ENCODE measurements around the gene MEGF8.

MEGF8 gene

GRCh38 chr19:42386974-42387707 is 61.7 kb downstream of the MEGF8 start:
- DNase-seq (ENCODE audit: low spot score): peak; percentile 94

- DNase-seq (ENCODE audit: low spot score): no peak
These were observed 63.5 kb downstream of the MEGF8 start for GRCh38 chr19:42388851-42389489.

- no peak for DNase-seq (ENCODE audit: low spot score)
These were observed 64.5 kb downstream of the MEGF8 start, which contains the start of gene CNFN for GRCh38 chr19:42389899-42390298. CNFN (minus strand) TSS chr19:42390297; CDS start chr19:42389037, 1,260 bp downstream.

- no peak for DNase-seq (ENCODE audit: low spot score)
These were observed 66.7 kb downstream of the MEGF8 start for GRCh38 chr19:42392165-42392564.

GRCh38 chr19:42394751-42395150 is 69.3 kb downstream of the MEGF8 start:
- DNase-seq (ENCODE audit: low spot score): no peak

- DNase-seq (ENCODE audit: low spot score): peak; percentile 99
These were observed 71.2 kb downstream of the MEGF8 start for GRCh38 chr19:42396381-42397262.

- DNase-seq (ENCODE audit: low spot score): no peak
These were observed 72.1 kb downstream of the MEGF8 start for GRCh38 chr19:42397263-42398166.

GRCh38 chr19:42400404-42400803 is 75.0 kb downstream of the MEGF8 start:
- no peak for DNase-seq (ENCODE audit: low spot score)

GRCh38 chr19:42401365-42402303 is 76.2 kb downstream of the MEGF8 start:
- peak; percentile 82 for DNase-seq (ENCODE audit: low spot score)

GRCh38 chr19:42402376-42403116 is 77.1 kb downstream of the MEGF8 start:
- DNase-seq (ENCODE audit: low spot score): no peak

GRCh38 chr19:42403586-42403985 is 78.2 kb downstream of the MEGF8 start:
- no peak for DNase-seq (ENCODE audit: low spot score)

GRCh38 chr19:42406111-42406510 is 80.7 kb downstream of the MEGF8 start:
- no peak for DNase-seq (ENCODE audit: low spot score)

GRCh38 chr19:42407085-42407815 is 81.8 kb downstream of the MEGF8 start:
- DNase-seq (ENCODE audit: low spot score): no peak

GRCh38 chr19:42407816-42408175 is 82.4 kb downstream of the MEGF8 start:
- DNase-seq (ENCODE audit: low spot score): no peak

- no peak for DNase-seq (ENCODE audit: low spot score)
These were observed 84.0 kb downstream of the MEGF8 start for GRCh38 chr19:42409477-42409876.

- DNase-seq (ENCODE audit: low spot score): no peak
These were observed 84.9 kb downstream of the MEGF8 start for GRCh38 chr19:42410371-42410770.

GRCh38 chr19:42411581-42412178 is 86.2 kb downstream of the MEGF8 start:
- DNase-seq (ENCODE audit: low spot score): no peak

- peak; percentile 53 for DNase-seq (ENCODE audit: low spot score)
These were observed 86.8 kb downstream of the MEGF8 start for GRCh38 chr19:42412227-42412626.

GRCh38 chr19:42412661-42413076 is 87.2 kb downstream of the MEGF8 start:
- DNase-seq (ENCODE audit: low spot score): peak; percentile 43
